KMS-11 (cell line): ENCODE measurements around the gene GMNN.
"Not testable (repeated sequence)": the region's sequence is repeated elsewhere in the genome, so short reads cannot be mapped to it uniquely, and the experiment has no call there.

ENCODE experiments used
- H2AFZ ChIP-seq: fragments of 200-600 bp; sonication (generic); 2 replicates; pipeline ENCODE4 v1.6.1; 2016; ENCODE audit warnings: antibody characterized with exemption, mixed run types, low read depth
- H3K27ac ChIP-seq: fragments of 200-600 bp; sonication (generic); 2 replicates; pipeline ENCODE4 v1.6.1; 2016; ENCODE audit warnings: mild to moderate bottlenecking, mixed run types
- H3K27me3 ChIP-seq: fragments of 200-600 bp; sonication (generic); 2 replicates; pipeline ENCODE4 v1.6.1; 2017; ENCODE audit warnings: mild to moderate bottlenecking, low read depth, mixed run types, moderate library complexity; ENCODE audit not compliant: insufficient read depth
- H3K36me3 ChIP-seq: fragments of 200-600 bp; sonication (generic); 2 replicates; pipeline ENCODE4 v1.6.1; 2017; ENCODE audit warnings: mild to moderate bottlenecking, mixed run types; ENCODE audit not compliant: insufficient read depth
- H3K4me1 ChIP-seq: fragments of 200-600 bp; sonication (generic); 2 replicates; pipeline ENCODE4 v1.6.1; 2016; ENCODE audit warnings: mild to moderate bottlenecking, low read depth, mixed run types; ENCODE audit not compliant: poor library complexity, severe bottlenecking
- H3K4me2 ChIP-seq: fragments of 200-600 bp; sonication (generic); 2 replicates; pipeline ENCODE4 v1.7.0; 2016; ENCODE audit warnings: mild to moderate bottlenecking, mixed run types
- H3K4me3 ChIP-seq: fragments of 200-600 bp; sonication (generic); IDR thresholded peaks from 2 replicates; pipeline ENCODE4 v1.6.1; 2017; ENCODE audit warnings: low read depth, low read length, mixed read lengths; ENCODE audit not compliant: insufficient read depth
- H3K79me2 ChIP-seq: fragments of 200-600 bp; sonication (generic); 2 replicates; pipeline ENCODE4 v1.6.1; 2016; ENCODE audit warnings: low read depth, mixed run types; ENCODE audit not compliant: insufficient read depth
- H3K9ac ChIP-seq: fragments of 200-600 bp; sonication (generic); 2 replicates; pipeline ENCODE4 v1.6.1; 2016; ENCODE audit warnings: mild to moderate bottlenecking, mixed run types
- H4K20me1 ChIP-seq: fragments of 200-600 bp; sonication (generic); 2 replicates; pipeline ENCODE4 v1.6.1; 2016; ENCODE audit warnings: mild to moderate bottlenecking, mixed run types; ENCODE audit not compliant: insufficient read depth
- CTCF ChIP-seq: fragments of 200-600 bp; sonication (generic); conservative IDR thresholded peaks from 2 replicates; pipeline ENCODE4 v1.6.1; 2017; ENCODE audit warnings: low read depth, mild to moderate bottlenecking, antibody characterized with exemption, low read length, moderate library complexity, mixed read lengths

GMNN gene

GRCh38 chr6:24752917-24753492, 21.7 kb upstream of the GMNN start:
- Histone ChIP-seq H3K4me3 (no peak overlapping the region), H3K4me1 (no peaks in the 10 kb centered on the region), H3K4me2 (no peak overlapping the region), H3K79me2 (no peaks in the 10 kb centered on the region), H4K20me1 (no peaks in the 10 kb centered on the region), H3K27ac (no peak overlapping the region), H3K27me3 (no peaks in the 10 kb centered on the region), H3K36me3 (no peaks in the 10 kb centered on the region), H3K9ac (no peak overlapping the region), H2AFZ (no peak overlapping the region)
- no peak for TF ChIP-seq CTCF

GRCh38 chr6:24753545-24753944, 21.2 kb upstream of the GMNN start:
- H3K79me2 ChIP-seq, result no peaks in the 10 kb centered on the region
- no peaks in the 10 kb centered on the region for H4K20me1 ChIP-seq
- H2AFZ ChIP-seq, result no peak overlapping the region
- no peaks in the 10 kb centered on the region for H3K4me1 ChIP-seq
- no peaks in the 10 kb centered on the region for H3K27me3 ChIP-seq
- H3K4me2 ChIP-seq, result no peak overlapping the region
- H3K27ac ChIP-seq, result no peak overlapping the region
- no peak for TF ChIP-seq CTCF
- H3K9ac ChIP-seq, result no peak overlapping the region
- no peak overlapping the region for H3K4me3 ChIP-seq
- no peaks in the 10 kb centered on the region for H3K36me3 ChIP-seq

GRCh38 chr6:24754378-24754777, 20.4 kb upstream of the GMNN start:
- not testable (repeated sequence) for H3K9ac ChIP-seq, H3K4me3 ChIP-seq, H3K27me3 ChIP-seq, H4K20me1 ChIP-seq, H3K27ac ChIP-seq, H2AFZ ChIP-seq, H3K79me2 ChIP-seq, H3K4me1 ChIP-seq, H3K36me3 ChIP-seq, H3K4me2 ChIP-seq

- Histone ChIP-seq H3K4me1 (no peaks in the 10 kb centered on the region), H3K79me2 (no peaks in the 10 kb centered on the region), H3K27ac (no peak overlapping the region), H2AFZ (no peak overlapping the region), H3K9ac (no peak overlapping the region), H3K27me3 (no peaks in the 10 kb centered on the region), H4K20me1 (no peaks in the 10 kb centered on the region), H3K36me3 (no peaks in the 10 kb centered on the region), H3K4me3 (no peak overlapping the region), H3K4me2 (no peak overlapping the region)
- no peak for TF ChIP-seq CTCF
Measured at GRCh38 chr6:24755279-24755678, 19.5 kb upstream of the GMNN start.

GRCh38 chr6:24757611-24758010, 17.1 kb upstream of the GMNN start:
- no peak overlapping the region for H3K27ac ChIP-seq
- no peak overlapping the region for H2AFZ ChIP-seq
- H3K36me3 ChIP-seq, result no peaks in the 10 kb centered on the region
- no peak overlapping the region for H3K9ac ChIP-seq
- H3K4me1 ChIP-seq, result no peaks in the 10 kb centered on the region
- no peaks in the 10 kb centered on the region for H4K20me1 ChIP-seq
- H3K4me3 ChIP-seq, result no peak overlapping the region
- H3K79me2 ChIP-seq, result no peaks in the 10 kb centered on the region
- H3K4me2 ChIP-seq, result no peak overlapping the region
- no peak for TF ChIP-seq CTCF
- H3K27me3 ChIP-seq, result no peaks in the 10 kb centered on the region
